Mesodermal cell (in vitro differentiated cells): Measurements from ENCODE around the gene PRR5.

Source experiments
- H3K27ac ChIP-seq: 2 replicates; pipeline ENCODE4 v1.7.0; 2013; ENCODE audit warnings: mild to moderate bottlenecking, low read depth, low read length, moderate library complexity; ENCODE audit not compliant: severe bottlenecking
- H3K36me3 ChIP-seq: 2 replicates; pipeline ENCODE4 v1.7.1; 2013; ENCODE audit warnings: mild to moderate bottlenecking, low read length, moderate library complexity; ENCODE audit not compliant: control insufficient read depth, insufficient read depth
- H3K4me1 ChIP-seq: one replicate; pipeline ENCODE4 v1.7.1; 2013; ENCODE audit warnings: mild to moderate bottlenecking, low read length; ENCODE audit not compliant: insufficient read depth, control insufficient read depth, poor library complexity, severe bottlenecking
- H3K4me3 ChIP-seq: 2 replicates; pipeline ENCODE4 v1.7.0; 2013; ENCODE audit warnings: low read length, control low read depth, mild to moderate bottlenecking; ENCODE audit not compliant: insufficient read depth, poor library complexity, severe bottlenecking; ENCODE audit errors: extremely low read depth
- H3K9me3 ChIP-seq: 2 replicates; pipeline ENCODE4 v1.7.1; 2013; ENCODE audit warnings: mild to moderate bottlenecking, low read length, moderate library complexity; ENCODE audit not compliant: control insufficient read depth
- WGBS, 2 experiments: methylation state at CpG; one replicate each; pipeline ENCODE4 v1.1.5; 2013; ENCODE audit warnings: missing lambda C conversion rate in 2 of 2; ENCODE audit not compliant: insufficient coverage in 2 of 2; 5-methylcytosine and 5-hydroxymethylcytosine counted together

Gene PRR5

DNA sequence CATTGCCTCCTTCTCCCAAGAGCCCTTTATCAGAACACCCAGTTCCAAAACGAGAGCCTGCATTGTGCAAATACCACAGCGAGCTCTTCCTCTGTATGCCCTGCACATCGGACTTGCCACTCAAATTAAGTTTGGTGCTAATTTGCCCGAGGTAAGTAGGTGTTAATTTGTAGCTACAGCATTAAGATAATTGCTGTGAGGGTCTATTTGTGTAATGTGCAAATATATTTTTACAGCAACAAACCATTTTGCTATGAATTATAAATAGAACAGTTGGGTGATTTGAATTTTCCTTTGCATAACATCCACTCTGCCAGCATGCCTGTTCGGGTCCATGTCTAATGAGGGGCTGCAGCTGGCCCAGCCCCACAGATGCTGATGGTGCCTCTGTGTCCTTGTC is 58.5 kb downstream of the PRR5 start:
- no peak overlapping the region for H3K27ac ChIP-seq
- no peaks in the 10 kb centered on the region for H3K36me3 ChIP-seq
- WGBS, 2 experiments = 83% methylated on average over 1 of the region's 5 CpGs; no CpG with 5 or more reads in 1 of the 2 experiments
- H3K4me3 ChIP-seq = no peak overlapping the region
- H3K9me3 ChIP-seq = no peaks in the 10 kb centered on the region
- H3K4me1 ChIP-seq = no peaks in the 10 kb centered on the region

DNA sequence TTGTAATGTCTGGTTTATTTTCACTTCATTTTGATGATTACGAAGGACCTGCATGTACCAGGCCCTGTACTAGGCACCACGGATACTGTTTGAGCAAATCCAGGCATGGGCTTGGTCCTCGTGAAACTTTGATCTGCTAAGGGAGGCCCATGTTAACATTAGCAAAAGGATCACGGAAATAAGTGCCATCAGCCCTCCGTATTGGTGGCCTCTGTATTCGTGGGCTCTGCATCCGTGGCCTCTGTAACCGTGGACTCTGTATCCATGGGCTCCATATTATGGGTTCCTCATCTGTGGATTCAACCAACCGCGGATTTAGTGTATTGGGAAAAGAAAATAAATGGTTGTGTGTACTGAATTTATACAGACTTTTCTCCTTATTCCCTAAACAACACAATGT is 59.0 kb downstream of the PRR5 start:
- Histone ChIP-seq H3K4me1 (no peaks in the 10 kb centered on the region), H3K4me3 (no peak overlapping the region), H3K9me3 (no peaks in the 10 kb centered on the region), H3K27ac (no peak overlapping the region), H3K36me3 (no peaks in the 10 kb centered on the region)
- WGBS, 2 experiments = 73 to 95% methylated on average over 5 to 6 of the region's 10 CpGs

DNA sequence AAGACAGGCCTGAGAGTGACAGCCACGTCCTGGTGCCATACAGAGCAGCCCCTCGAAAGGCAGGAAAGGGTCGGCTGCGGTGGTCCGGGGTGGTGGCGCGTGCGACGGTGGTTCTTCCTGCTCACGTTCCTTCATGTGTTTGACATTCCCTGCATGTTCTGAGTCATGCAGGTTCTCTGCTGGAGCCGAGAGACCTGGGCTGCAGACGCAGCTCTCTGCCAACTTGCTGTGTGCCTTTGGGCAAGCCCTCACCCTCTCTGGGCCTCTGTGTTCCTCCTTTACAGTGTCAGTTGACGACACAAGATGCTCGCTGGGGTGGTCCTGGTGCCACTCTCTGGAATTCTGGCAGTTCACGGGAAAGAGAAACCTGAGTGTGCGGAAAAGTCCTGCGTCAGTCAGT is 62.4 kb downstream of the PRR5 start:
- Histone ChIP-seq H3K4me1 (no peaks in the 10 kb centered on the region), H3K27ac (no peak overlapping the region), H3K4me3 (no peak overlapping the region), H3K9me3 (no peaks in the 10 kb centered on the region), H3K36me3 (no peaks in the 10 kb centered on the region)
- 94 to 95% methylated on average over 17 of the region's 17 CpGs for WGBS, 2 experiments

DNA sequence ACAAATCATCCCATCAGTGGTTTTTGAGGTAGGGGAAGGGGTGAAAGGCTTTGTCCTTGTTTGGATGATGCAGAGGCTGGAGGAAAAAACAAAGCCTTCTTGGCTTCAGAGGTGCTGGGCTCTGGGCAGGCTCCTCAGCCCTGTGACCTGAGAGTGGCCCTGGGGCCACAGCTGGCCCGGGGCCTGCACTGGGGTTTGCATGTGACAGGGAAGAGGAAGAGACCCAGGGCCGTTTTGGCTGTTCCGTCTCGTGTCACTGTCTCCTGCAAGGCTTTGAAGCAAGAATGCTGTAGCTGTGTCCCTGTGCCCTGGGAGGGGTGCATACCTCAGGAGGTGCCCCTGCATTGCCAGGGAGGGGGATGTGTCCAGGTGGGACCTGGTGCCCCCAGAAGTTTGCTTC is 63.0 kb downstream of the PRR5 start:
- Histone ChIP-seq H3K27ac (no peak overlapping the region), H3K4me1 (no peaks in the 10 kb centered on the region), H3K4me3 (no peak overlapping the region), H3K36me3 (no peaks in the 10 kb centered on the region), H3K9me3 (no peaks in the 10 kb centered on the region)
- WGBS, 2 experiments = 75% methylated on average over 4 of the region's 4 CpGs; no CpG with 5 or more reads in 1 of the 2 experiments

DNA sequence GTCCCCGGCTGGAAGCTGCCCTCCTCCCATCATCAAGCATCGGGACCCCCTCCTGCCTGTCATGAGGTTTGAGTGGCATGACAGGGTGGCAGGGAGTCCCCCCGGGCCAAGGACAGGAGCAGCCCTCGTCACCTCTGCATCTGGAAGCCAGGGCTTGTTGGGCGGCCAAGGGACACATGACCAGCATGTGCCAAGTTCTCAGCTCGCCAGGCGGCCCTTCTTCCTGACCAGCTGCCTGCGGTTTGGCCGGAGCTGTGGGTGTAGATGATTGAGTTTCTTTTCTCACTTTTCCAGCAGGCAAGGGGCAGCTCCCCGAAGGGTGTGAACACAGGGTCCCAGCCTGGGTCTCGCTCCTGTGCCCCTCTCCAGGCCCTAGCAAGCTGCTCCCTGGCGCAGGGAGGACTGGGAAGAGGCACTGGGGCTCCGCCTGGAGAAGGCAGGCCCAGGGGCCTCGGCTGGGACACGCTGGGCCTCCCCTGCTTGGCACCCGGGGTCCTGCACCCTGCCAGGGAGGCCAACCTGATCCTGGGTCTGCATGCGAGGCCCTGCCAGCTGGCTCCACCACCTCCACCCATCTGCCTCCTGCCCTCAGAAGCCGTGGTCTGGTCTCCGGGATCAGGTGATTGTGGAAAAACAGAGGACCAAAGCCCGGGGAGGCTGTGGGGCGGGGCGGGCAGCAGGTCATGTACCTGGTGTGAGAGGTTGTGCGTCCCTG is 63.7 kb downstream of the PRR5 start:
- Histone ChIP-seq H3K4me1 (no peaks in the 10 kb centered on the region), H3K4me3 (no peak overlapping the region), H3K36me3 (no peaks in the 10 kb centered on the region), H3K9me3 (no peaks in the 10 kb centered on the region), H3K27ac (no peak overlapping the region)
- 86 to 88% methylated on average over 10 to 13 of the region's 23 CpGs for WGBS, 2 experiments

DNA sequence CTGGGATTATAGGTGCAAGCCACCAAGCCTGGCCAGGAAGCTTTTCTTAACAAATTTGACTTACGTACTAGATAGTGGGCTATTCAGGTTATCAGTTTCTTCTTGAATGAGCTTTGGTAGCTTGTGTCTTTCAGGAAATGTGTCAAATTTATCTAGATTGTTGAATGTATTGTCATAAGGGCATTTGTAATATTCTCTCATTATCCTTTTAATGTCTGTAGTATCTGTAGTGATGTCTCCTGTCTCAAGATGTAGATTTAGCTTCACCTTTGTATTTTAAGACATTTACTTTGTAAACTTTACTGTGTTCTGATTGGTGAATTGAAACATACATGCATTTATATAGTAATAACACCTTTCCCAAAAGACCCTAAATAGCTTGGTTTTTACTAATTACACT is 71.1 kb downstream of the PRR5 start:
- Histone ChIP-seq H3K4me1 (no peaks in the 10 kb centered on the region), H3K4me3 (no peak overlapping the region), H3K27ac (no peak overlapping the region), H3K36me3 (no peaks in the 10 kb centered on the region), H3K9me3 (peaks cover 11% of the 10 kb centered on the region)
- 100% methylated on average over 1 of the region's 1 CpG for WGBS, 2 experiments

DNA sequence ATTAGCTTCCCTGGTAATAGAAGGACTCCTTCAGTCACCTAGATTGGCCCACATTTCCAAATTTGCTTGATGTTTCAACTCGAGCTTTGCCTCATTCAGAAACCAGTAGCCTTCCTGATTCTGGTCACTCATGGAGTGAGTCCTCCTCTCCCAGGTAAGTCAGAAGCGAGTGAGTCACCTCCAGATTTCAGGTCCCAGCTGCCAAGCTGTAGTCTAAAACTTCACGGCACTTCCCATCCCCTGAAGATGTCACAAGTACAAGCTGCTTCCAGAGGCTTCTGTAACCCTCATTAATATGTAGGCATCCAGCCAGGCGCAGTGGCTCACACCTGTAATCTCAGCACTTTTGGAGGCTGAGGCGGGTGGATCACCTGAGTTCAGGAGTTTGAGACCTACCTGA is 73.9 kb downstream of the PRR5 start:
- Histone ChIP-seq H3K27ac (no peak overlapping the region), H3K36me3 (no peaks in the 10 kb centered on the region), H3K4me3 (no peak overlapping the region), H3K9me3 (peaks cover 11% of the 10 kb centered on the region), H3K4me1 (no peaks in the 10 kb centered on the region)
- 86 to 91% methylated on average over 5 of the region's 5 CpGs for WGBS, 2 experiments

DNA sequence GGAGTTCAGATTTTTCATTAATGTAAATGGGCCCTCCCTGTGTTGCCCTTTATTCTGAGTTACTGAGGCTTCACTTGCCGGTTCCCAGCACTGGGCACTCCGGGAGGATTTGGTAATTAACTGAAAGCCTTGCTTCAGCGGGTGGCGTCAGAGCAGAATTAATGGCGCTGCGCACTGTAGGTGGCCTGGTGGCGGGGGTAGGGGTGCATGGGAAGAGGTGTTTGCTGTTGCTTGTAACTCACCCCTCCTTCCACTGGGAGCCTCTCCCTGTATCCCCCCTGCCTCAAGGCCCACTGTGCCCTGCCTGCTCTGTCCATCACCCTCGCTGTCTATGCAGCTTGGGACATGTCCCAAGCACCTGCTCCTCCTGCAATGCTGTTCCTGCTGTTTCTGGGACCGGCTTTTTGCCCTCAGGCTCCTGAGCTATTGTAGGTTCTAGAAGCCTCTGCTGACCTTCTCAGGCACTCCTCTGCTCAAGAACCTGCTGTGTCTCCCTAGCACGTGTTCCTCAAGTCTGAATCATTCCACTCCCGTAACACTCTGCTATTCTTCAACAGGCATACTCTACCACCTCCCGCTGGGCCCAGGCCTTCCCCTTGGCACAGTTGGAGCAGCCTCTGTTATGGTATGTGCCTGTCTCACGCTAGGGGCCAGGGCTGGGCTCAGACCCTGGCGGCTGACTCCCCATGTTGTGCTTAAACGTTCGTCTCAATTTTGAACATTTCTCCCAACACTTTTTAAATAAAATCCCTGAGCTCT is 74.8 kb downstream of the PRR5 start:
- H3K27ac ChIP-seq = no peak overlapping the region
- 86 to 89% methylated on average over 11 to 15 of the region's 16 CpGs for WGBS, 2 experiments

DNA sequence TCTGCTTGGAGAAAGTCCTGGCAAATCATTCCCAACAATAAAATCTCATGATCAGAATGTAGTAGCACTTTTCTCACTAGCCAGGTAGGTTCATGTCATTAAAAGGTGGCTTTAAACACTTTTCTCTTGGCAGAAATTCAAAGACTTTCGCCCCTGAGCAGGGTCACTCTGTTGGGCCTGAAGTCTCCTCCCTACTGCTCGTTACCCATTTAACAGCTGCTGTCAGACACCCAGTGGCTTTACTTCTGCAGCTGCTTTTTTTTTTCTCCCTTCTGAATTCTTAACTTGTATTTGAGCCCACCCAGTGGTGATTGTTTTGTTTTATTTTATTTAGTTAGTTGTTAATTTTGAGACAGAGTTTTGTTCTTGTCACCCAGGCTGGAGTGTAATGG is 75.4 kb downstream of the PRR5 start:
- Histone ChIP-seq H3K27ac (no peak overlapping the region), H3K4me3 (no peak overlapping the region), H3K4me1 (no peaks in the 10 kb centered on the region), H3K9me3 (peaks cover 11% of the 10 kb centered on the region), H3K36me3 (no peaks in the 10 kb centered on the region)
- 67 to 79% methylated on average over 1 to 2 of the region's 2 CpGs for WGBS, 2 experiments

More for the DNA sequence above, 74.8 kb downstream of the PRR5 start:
- no peaks in the 10 kb centered on the region for H3K36me3 ChIP-seq
- H3K9me3 ChIP-seq = peaks cover 11% of the 10 kb centered on the region
- no peaks in the 10 kb centered on the region for H3K4me1 ChIP-seq
- no peak overlapping the region for H3K4me3 ChIP-seq

DNA sequence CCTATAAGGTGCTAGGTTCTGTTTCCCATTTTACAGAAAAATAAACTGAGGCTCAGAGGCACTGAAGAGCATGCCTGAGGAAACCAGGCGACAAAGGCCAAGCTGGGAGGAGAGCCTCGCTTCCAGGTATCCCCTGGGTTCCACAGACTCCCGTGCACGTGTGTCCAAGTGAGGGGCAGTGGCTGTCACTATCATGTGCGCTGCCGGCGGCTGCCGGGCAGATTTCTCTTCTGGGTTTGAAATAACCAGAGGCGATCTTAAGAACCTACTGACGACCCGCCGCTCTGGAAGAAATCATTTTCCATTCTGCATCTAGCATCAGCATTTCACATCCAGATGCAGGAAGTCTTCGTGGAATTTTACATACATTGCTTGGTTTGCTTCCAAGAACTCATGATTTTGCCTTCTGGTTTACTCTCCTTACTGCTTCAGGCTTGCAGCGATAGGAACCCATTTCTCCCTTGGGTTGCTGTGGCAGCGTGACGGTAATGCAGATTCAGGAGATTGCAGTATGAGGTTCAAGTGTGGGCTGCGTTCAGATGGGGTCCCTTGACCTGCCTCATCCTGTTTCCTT is 79.0 kb downstream of the PRR5 start:
- Histone ChIP-seq H3K36me3 (no peaks in the 10 kb centered on the region), H3K27ac (no peak overlapping the region), H3K4me3 (no peak overlapping the region), H3K4me1 (no peaks in the 10 kb centered on the region), H3K9me3 (no peaks in the 10 kb centered on the region)
- 90 to 92% methylated on average over 14 of the region's 17 CpGs for WGBS, 2 experiments
